ENCODE measurements around the gene AP3B1.

GRCh38 chr5:78221467-78221866, 73.0 kb downstream of the AP3B1 start:
- TF ChIP-seq POLR2A (IDR thresholded peaks at IDR 0.05; ENCODE audit: control extremely low read depth in 1 of 2, low read depth in 2 of 2, low read length in 2 of 2) (no peak), TEAD4 (IDR thresholded peaks at IDR 0.05; ENCODE audit: low read depth, low read length) (no peak), CTCF (IDR thresholded peaks at IDR 0.05; ENCODE audit: control extremely low read depth in 1 of 3, insufficient read depth in 1 of 3, low read depth in 1 of 3, low read length in 3 of 3) (no peak), NANOG (IDR thresholded peaks at IDR 0.05; ENCODE audit: insufficient read depth, low read depth, low read length, poor library complexity, severe bottlenecking) (no peak), ZNF274 (IDR thresholded peaks at IDR 0.05; ENCODE audit: borderline replicate concordance, extremely low read depth, low read length) (no peak), CREB1 (IDR thresholded peaks at IDR 0.05) (no peak), YY1 (IDR thresholded peaks at IDR 0.05; ENCODE audit: low read depth, low read length) (no peak), ATF3 (IDR thresholded peaks at IDR 0.05; ENCODE audit: insufficient read depth, low read depth, low read length) (no peak), GTF2F1 (IDR thresholded peaks at IDR 0.05; ENCODE audit: borderline replicate concordance, low read depth, low read length) (no peak), TAF1 (IDR thresholded peaks at IDR 0.05; ENCODE audit: low read depth, low read length) (no peak), POU5F1 (IDR thresholded peaks at IDR 0.05; ENCODE audit: low read depth, low read length) (no peak)

Data from H1 (cell line).